BLaER1 treated with 17β-estradiol and CSF1 and Interleukin-3, amounts not matched to agents 10 nM and 100 nM (cell line): ENCODE data around the gene TOP1.

Source experiments
- H3K27ac ChIP-seq, 11 experiments: shearing (Covaris generic); formaldehyde crosslinking; 2 replicates each; pipeline ENCODE4 v1.8.1; 2022
- H3K27me3 ChIP-seq, 11 experiments: shearing (Covaris generic); formaldehyde crosslinking; 2 replicates each; pipeline ENCODE4 v1.8.1; 2022
- H3K36me3 ChIP-seq, 11 experiments: shearing (Covaris generic); formaldehyde crosslinking; 2 replicates each; pipeline ENCODE4 v1.8.1; 2022
- H3K4me1 ChIP-seq, 10 experiments: shearing (Covaris generic); formaldehyde crosslinking; 2 replicates each; pipeline ENCODE4 v1.8.1; 2022
- H3K4me2 ChIP-seq, 11 experiments: shearing (Covaris generic); formaldehyde crosslinking; 2 replicates each; pipeline ENCODE4 v1.8.1; 2022
- H3K4me3 ChIP-seq, 10 experiments: shearing (Covaris generic); formaldehyde crosslinking; 2 replicates each; pipeline ENCODE4 v1.8.1; 2022
- H3K9ac ChIP-seq, 11 experiments: shearing (Covaris generic); formaldehyde crosslinking; 2 replicates each; pipeline ENCODE4 v1.8.1; 2022
- H3K9me3 ChIP-seq, 11 experiments: shearing (Covaris generic); formaldehyde crosslinking; replicated peaks in 1 of 11; 2 replicates each; pipeline ENCODE4 v1.8.1; 2022
- H4K20me1 ChIP-seq, 11 experiments: shearing (Covaris generic); formaldehyde crosslinking; 2 replicates each; pipeline ENCODE4 v1.8.1; 2022
- Cebpa-rat ChIP-seq, 11 experiments: shearing (Covaris generic); IDR thresholded peaks; 2 replicates each; pipeline ENCODE4 v1.8.1; 2022

TOP1 gene

GRCh38 chr20:41046716-41047115 is 18.1 kb downstream of the TOP1 start:
- no peak for TF ChIP-seq Cebpa-rat (IDR thresholded peaks at IDR 0.05)
- Histone ChIP-seq H3K4me2 (peak overlapping the region; percentile 66 to 89 (median 82); a peak in 20 of 22 replicates), H3K9ac (no peak overlapping the region), H4K20me1 (peaks cover 99 to 100% (median 100%) of the 10 kb centered on the region in 11 experiments), H3K27ac (0 out of 22 replicates have a peak overlapping the region, but pooled peaks of 2 of the 11 experiments have one; percentile 4 to 55), H3K9me3 (peaks cover 0 to 4% (median 0%) of the 10 kb centered on the region in 11 experiments; a peak in 2 of 22 replicates), H3K4me1 (peaks cover 55 to 81% (median 63%) of the 10 kb centered on the region in 10 experiments), H3K36me3 (peaks cover 10 to 51% (median 27%) of the 10 kb centered on the region in 11 experiments; a peak in 20 of 22 replicates), H3K4me3 (no peak overlapping the region), H3K27me3 (no peaks in the 10 kb centered on the region)

- H3K4me1 ChIP-seq: peaks cover 55 to 86% (median 63%) of the 10 kb centered on the region in 10 experiments
- H4K20me1 ChIP-seq: peaks cover 98 to 100% (median 100%) of the 10 kb centered on the region in 11 experiments
- peak overlapping the region; percentile 66 to 89 (median 82) for H3K4me2 ChIP-seq
- no peaks in the 10 kb centered on the region for H3K27me3 ChIP-seq
- H3K36me3 ChIP-seq: peaks cover 6 to 49% (median 26%) of the 10 kb centered on the region in 11 experiments; a peak in 20 of 22 replicates
- H3K9ac ChIP-seq: peak overlapping the region in 5 of 11 experiments; percentile 1 to 65 (median 25); a peak in 4 of 22 replicates
- peak overlapping the region in 5 of 10 experiments; percentile 14 to 36 (median 28); a peak in 5 of 20 replicates for H3K4me3 ChIP-seq
- peak overlapping the region in 9 of 11 experiments; percentile 9 to 75 (median 47); a peak in 14 of 22 replicates for H3K27ac ChIP-seq
- TF ChIP-seq Cebpa-rat (IDR thresholded peaks at IDR 0.05): no peak
- peaks cover 0 to 12% (median 0%) of the 10 kb centered on the region in 11 experiments; a peak in 6 of 22 replicates for H3K9me3 ChIP-seq
Observed at GRCh38 chr20:41047279-41047974, 18.8 kb downstream of the TOP1 start.

GRCh38 chr20:41047975-41048305 is 19.3 kb downstream of the TOP1 start:
- H4K20me1 ChIP-seq: peaks cover 98 to 100% (median 100%) of the 10 kb centered on the region in 11 experiments
- H3K4me3 ChIP-seq: peak overlapping the region in 6 of 10 experiments; percentile 14 to 36 (median 25); a peak in 7 of 20 replicates
- H3K9me3 ChIP-seq: peaks cover 0 to 17% (median 5%) of the 10 kb centered on the region in 11 experiments; a peak in 12 of 22 replicates
- H3K9ac ChIP-seq: peak overlapping the region in 8 of 11 experiments; percentile 8 to 65 (median 20); a peak in 13 of 22 replicates
- H3K4me2 ChIP-seq: peak overlapping the region; percentile 66 to 89 (median 82)
- TF ChIP-seq Cebpa-rat (IDR thresholded peaks at IDR 0.05): no peak
- peaks cover 3 to 49% (median 26%) of the 10 kb centered on the region in 11 experiments; a peak in 20 of 22 replicates for H3K36me3 ChIP-seq
- H3K27me3 ChIP-seq: no peaks in the 10 kb centered on the region
- H3K4me1 ChIP-seq: peaks cover 55 to 86% (median 63%) of the 10 kb centered on the region in 10 experiments
- peak overlapping the region in 10 of 11 experiments; percentile 9 to 75 (median 55); a peak in 18 of 22 replicates for H3K27ac ChIP-seq

GRCh38 chr20:41048461-41049301 is 20.1 kb downstream of the TOP1 start:
- H3K9me3 ChIP-seq: peaks cover 0 to 21% (median 11%) of the 10 kb centered on the region in 11 experiments; a peak in 14 of 22 replicates
- H3K4me2 ChIP-seq: peak overlapping the region; percentile 66 to 89 (median 82)
- peak overlapping the region in 9 of 11 experiments; percentile 8 to 65 (median 17); a peak in 11 of 22 replicates for H3K9ac ChIP-seq
- H3K36me3 ChIP-seq: peaks cover 0 to 49% (median 26%) of the 10 kb centered on the region in 11 experiments; a peak in 18 of 22 replicates
- no peak for TF ChIP-seq Cebpa-rat (IDR thresholded peaks at IDR 0.05)
- peaks cover 98 to 100% (median 100%) of the 10 kb centered on the region in 11 experiments for H4K20me1 ChIP-seq
- peak overlapping the region in 6 of 10 experiments; percentile 14 to 36 (median 21); a peak in 5 of 20 replicates for H3K4me3 ChIP-seq
- H3K27me3 ChIP-seq: no peaks in the 10 kb centered on the region
- peaks cover 55 to 88% (median 62%) of the 10 kb centered on the region in 10 experiments for H3K4me1 ChIP-seq
- peak overlapping the region in 10 of 11 experiments; percentile 4 to 75 (median 55); a peak in 18 of 22 replicates for H3K27ac ChIP-seq

GRCh38 chr20:41049451-41049850 is 20.8 kb downstream of the TOP1 start:
- Histone ChIP-seq H3K4me2 (peak overlapping the region; percentile 66 to 89 (median 82)), H3K4me1 (peaks cover 58 to 85% (median 64%) of the 10 kb centered on the region in 10 experiments), H3K36me3 (peaks cover 0 to 52% (median 30%) of the 10 kb centered on the region in 11 experiments; a peak in 18 of 22 replicates), H3K27ac (peak overlapping the region in 2 of 11 experiments; percentile 55 to 75; a peak in 3 of 22 replicates), H3K27me3 (no peaks in the 10 kb centered on the region), H4K20me1 (peaks cover 98 to 100% (median 100%) of the 10 kb centered on the region in 11 experiments), H3K9ac (no peak overlapping the region), H3K9me3 (peaks cover 0 to 28% (median 14%) of the 10 kb centered on the region in 11 experiments; a peak in 16 of 22 replicates), H3K4me3 (no peak overlapping the region)
- no peak for TF ChIP-seq Cebpa-rat (IDR thresholded peaks at IDR 0.05)

- Histone ChIP-seq H3K4me1 (peaks cover 60 to 84% (median 68%) of the 10 kb centered on the region in 10 experiments), H3K4me3 (no peak overlapping the region), H3K27me3 (no peaks in the 10 kb centered on the region), H3K9me3 (peaks cover 0 to 29% (median 14%) of the 10 kb centered on the region in 11 experiments; a peak in 16 of 22 replicates), H4K20me1 (peaks cover 97 to 100% (median 100%) of the 10 kb centered on the region in 11 experiments), H3K9ac (peak overlapping the region in 1 of 11 experiments; percentile 31; a peak in 1 of 22 replicates), H3K27ac (peak overlapping the region in 3 of 11 experiments; percentile 5 to 31 (median 10); a peak in 2 of 22 replicates), H3K36me3 (peaks cover 0 to 57% (median 33%) of the 10 kb centered on the region in 11 experiments; a peak in 19 of 22 replicates), H3K4me2 (peak overlapping the region; percentile 10 to 86 (median 28); a peak in 16 of 22 replicates)
- no peak for TF ChIP-seq Cebpa-rat (IDR thresholded peaks at IDR 0.05)
Observed at GRCh38 chr20:41050361-41051008, 21.9 kb downstream of the TOP1 start.

GRCh38 chr20:41051009-41051825 is 22.6 kb downstream of the TOP1 start:
- peaks cover 96 to 100% (median 100%) of the 10 kb centered on the region in 11 experiments for H4K20me1 ChIP-seq
- no peak overlapping the region; a peak in 1 of 22 replicates for H3K27ac ChIP-seq
- peaks cover 0 to 64% (median 41%) of the 10 kb centered on the region in 11 experiments; a peak in 19 of 22 replicates for H3K36me3 ChIP-seq
- H3K9me3 ChIP-seq: peaks cover 0 to 29% (median 14%) of the 10 kb centered on the region in 11 experiments; a peak in 16 of 22 replicates
- no peaks in the 10 kb centered on the region for H3K27me3 ChIP-seq
- H3K9ac ChIP-seq: no peak overlapping the region
- H3K4me3 ChIP-seq: no peak overlapping the region
- peaks cover 53 to 80% (median 60%) of the 10 kb centered on the region in 10 experiments for H3K4me1 ChIP-seq
- no peak for TF ChIP-seq Cebpa-rat (IDR thresholded peaks at IDR 0.05)
- peak overlapping the region in 8 of 11 experiments; percentile 6 to 86 (median 50); a peak in 11 of 22 replicates for H3K4me2 ChIP-seq
